H9 (cell line): ENCODE results near the gene WNT3A. TPM values are rescaled to one million over a fixed set of nuclear protein-coding genes. Genes with fewer than 3 reads are reported as not detected.
A peak's percentile ranks its signal among the peaks of the same experiment; 100 is the strongest.

Experiments used
- DNase-seq: peaks from one replicate; pipeline ENCODE4 v3.0.0-alpha.2; 2017
- H2AFZ ChIP-seq: one replicate; pipeline ENCODE4 v1.6.1; 2013; ENCODE audit warnings: mild to moderate bottlenecking, low read length, control low read depth, moderate library complexity
- H2AK5ac ChIP-seq: 2 replicates; pipeline ENCODE4 v1.6.1; 2013; ENCODE audit warnings: low read length, control low read depth, mixed read lengths; ENCODE audit not compliant: insufficient read length
- H2BK120ac ChIP-seq: one replicate; pipeline ENCODE4 v1.6.1; 2013; ENCODE audit warnings: low read depth, mild to moderate bottlenecking, low read length, control low read depth, inconsistent platforms; ENCODE audit not compliant: poor library complexity, severe bottlenecking
- H2BK12ac ChIP-seq: 2 replicates; pipeline ENCODE4 v1.6.1; 2013; ENCODE audit warnings: low read length, control low read depth, mixed read lengths, low read depth; ENCODE audit not compliant: insufficient read length
- H2BK15ac ChIP-seq: 2 replicates; pipeline ENCODE4 v1.6.1; 2013; ENCODE audit warnings: low read depth, low read length, control low read depth
- H2BK20ac ChIP-seq: one replicate; pipeline ENCODE4 v1.6.1; 2013; ENCODE audit warnings: low read depth, mild to moderate bottlenecking, low read length, control low read depth, inconsistent platforms; ENCODE audit not compliant: poor library complexity, severe bottlenecking
- H2BK5ac ChIP-seq: 2 replicates; pipeline ENCODE4 v1.6.1; 2013; ENCODE audit warnings: low read length, control low read depth, mixed read lengths; ENCODE audit not compliant: insufficient read length
- H3K14ac ChIP-seq: 2 replicates; pipeline ENCODE4 v1.6.1; 2013; ENCODE audit warnings: low read length, control low read depth; ENCODE audit not compliant: insufficient read depth
- H3K18ac ChIP-seq: 2 replicates; pipeline ENCODE4 v1.6.1; 2013; ENCODE audit warnings: low read depth, mild to moderate bottlenecking, mixed read lengths, low read length, control low read depth; ENCODE audit not compliant: insufficient read length
- H3K23ac ChIP-seq: 2 replicates; pipeline ENCODE4 v1.6.1; 2013; ENCODE audit warnings: low read length, control low read depth, mixed read lengths, low read depth; ENCODE audit not compliant: insufficient read length
- H3K23me2 ChIP-seq: 2 replicates; pipeline ENCODE4 v1.6.1; 2013; ENCODE audit warnings: low read depth, mild to moderate bottlenecking, mixed read lengths, low read length, control low read depth; ENCODE audit not compliant: insufficient read length, poor library complexity, severe bottlenecking
- H3K27ac ChIP-seq: 2 replicates; pipeline ENCODE4 v1.5.1; 2013; ENCODE audit warnings: low read length, control low read depth, mixed read lengths, low read depth; ENCODE audit not compliant: insufficient read length
- H3K27me3 ChIP-seq: 2 replicates; pipeline ENCODE4 v1.6.1; 2013; ENCODE audit warnings: low read length, control low read depth, inconsistent platforms; ENCODE audit not compliant: insufficient read depth
- H3K4ac ChIP-seq: 2 replicates; pipeline ENCODE4 v1.6.1; 2013; ENCODE audit warnings: low read depth, mild to moderate bottlenecking, control low read depth, inconsistent platforms, low read length, moderate library complexity
- H3K4me1 ChIP-seq: 2 replicates; pipeline ENCODE4 v1.6.1; 2013; ENCODE audit warnings: low read length, control low read depth, inconsistent platforms; ENCODE audit not compliant: insufficient read depth
- H3K4me2 ChIP-seq: 2 replicates; pipeline ENCODE4 v1.6.1; 2013; ENCODE audit warnings: low read length, control low read depth, mixed read lengths; ENCODE audit not compliant: insufficient read length, insufficient read depth
- H3K56ac ChIP-seq: 2 replicates; pipeline ENCODE4 v1.6.1; 2013; ENCODE audit warnings: low read depth, mild to moderate bottlenecking, mixed read lengths, low read length, control low read depth; ENCODE audit not compliant: insufficient read length
- H3K79me1 ChIP-seq: 2 replicates; pipeline ENCODE4 v1.6.1; 2013; ENCODE audit warnings: low read depth, mild to moderate bottlenecking, moderate library complexity, low read length, control low read depth, inconsistent platforms; ENCODE audit not compliant: insufficient read depth, poor library complexity, severe bottlenecking
- H3K79me2 ChIP-seq: 2 replicates; pipeline ENCODE4 v1.6.1; 2013; ENCODE audit warnings: low read length, control low read depth, inconsistent platforms; ENCODE audit not compliant: insufficient read depth
- H3K9ac ChIP-seq: 2 replicates; pipeline ENCODE4 v1.6.1; 2013; ENCODE audit warnings: low read length, control low read depth, mixed read lengths; ENCODE audit not compliant: insufficient read length; ENCODE audit errors: extremely low read depth
- H3K9me3 ChIP-seq: one replicate; pipeline ENCODE4 v1.6.1; 2013; ENCODE audit warnings: low read depth, low read length, inconsistent platforms; ENCODE audit not compliant: control insufficient read depth
- H3T11ph ChIP-seq: one replicate; pipeline ENCODE4 v1.6.1; 2013; ENCODE audit warnings: mild to moderate bottlenecking, low read length, control low read depth, inconsistent platforms
- H4K20me1 ChIP-seq: one replicate; pipeline ENCODE4 v1.6.1; 2013; ENCODE audit not compliant: control insufficient read depth, insufficient read length, insufficient read depth
- H4K5ac ChIP-seq: 2 replicates; pipeline ENCODE4 v1.6.1; 2013; ENCODE audit warnings: low read depth, mild to moderate bottlenecking, mixed read lengths, low read length, control low read depth; ENCODE audit not compliant: insufficient read length
- H4K8ac ChIP-seq: replicated peaks from 2 replicates; pipeline ENCODE4 v1.6.1; 2013; ENCODE audit warnings: low read length, control low read depth, mixed read lengths, low read depth; ENCODE audit not compliant: insufficient read length
- H4K91ac ChIP-seq: 2 replicates; pipeline ENCODE4 v1.6.1; 2013; ENCODE audit warnings: low read depth, mild to moderate bottlenecking, moderate library complexity, mixed read lengths, low read length, control low read depth; ENCODE audit not compliant: insufficient read length
- H3K27ac Mint-ChIP-seq, 3 experiments: 2 replicates in 2 of 3; 3 replicates in 1 of 3; pipeline ENCODE4 v1.8.0; 2020 to 2021; ENCODE audit warnings: mixed read lengths in 3 of 3, mild to moderate bottlenecking in 1 of 3, moderate library complexity in 1 of 3
- H3K27me3 Mint-ChIP-seq: 2 replicates; pipeline ENCODE4 v1.8.0; 2021; ENCODE audit warnings: low read depth, mild to moderate bottlenecking, moderate library complexity, mixed read lengths
- H3K36me3 Mint-ChIP-seq, 3 experiments: 2 replicates in 2 of 3; 3 replicates in 1 of 3; pipeline ENCODE4 v1.8.0; 2020 to 2021; ENCODE audit warnings: low read depth in 3 of 3, mixed read lengths in 3 of 3; ENCODE audit not compliant: insufficient read depth in 1 of 3
- H3K4me1 Mint-ChIP-seq, 2 experiments: 2 replicates each; pipeline ENCODE4 v1.8.0; 2020; ENCODE audit warnings: mixed read lengths in 2 of 2
- H3K4me3 Mint-ChIP-seq, 2 experiments: 2 replicates in 1 of 2; 3 replicates in 1 of 2; pipeline ENCODE4 v1.8.0; 2020 to 2021; ENCODE audit warnings: mild to moderate bottlenecking in 2 of 2, mixed read lengths in 2 of 2, moderate library complexity in 1 of 2
- H3K9me3 Mint-ChIP-seq, 2 experiments: 2 replicates in 1 of 2; 3 replicates in 1 of 2; pipeline ENCODE4 v1.8.0; 2020; ENCODE audit warnings: mild to moderate bottlenecking in 2 of 2, mixed read lengths in 2 of 2, moderate library complexity in 1 of 2
- CTCF ChIP-seq: fragments of 200-600 bp; sonication (generic); conservative IDR thresholded peaks from 3 replicates; pipeline ENCODE4 v1.8.0; 2021; ENCODE audit warnings: antibody characterized with exemption, mild to moderate bottlenecking
- WGBS: extraction: QIAGEN DNeasy Blood & Tissue Kit; methylation state at CpG from one replicate; pipeline ENCODE4 v1.1.7; 2013; ENCODE audit warnings: missing lambda C conversion rate, low lambda C conversion rate, mixed read lengths; ENCODE audit not compliant: insufficient read length; ENCODE audit errors: extremely low coverage; 5-methylcytosine and 5-hydroxymethylcytosine counted together
- total RNA-seq: library from RNA; stranded (reverse); gene quantifications from 2 replicates; pipeline ENCODE4 v1.2.1, GENCODE V29; 2021

The WNT3A gene
- total RNA-seq, 1 experiment from 2014 or later: 0.17 TPM

- H3T11ph ChIP-seq: no peak overlapping the region
- H3K23me2 ChIP-seq: no peaks in the 10 kb centered on the region
- no peak overlapping the region for H4K91ac ChIP-seq
- no peaks in the 10 kb centered on the region for H3K9me3 ChIP-seq
- H2BK15ac ChIP-seq: no peak overlapping the region
- no peaks in the 10 kb centered on the region; the same call in 1 of the 2 replicates for H3K27me3 ChIP-seq
- H3K36me3 Mint-ChIP-seq: no peaks in the 10 kb centered on the region; a peak in 1 of 7 replicates
- peaks cover 0 to 3% of the 10 kb centered on the region in 2 experiments; a peak in 2 of 4 replicates for H3K4me1 Mint-ChIP-seq
- peak; percentile 15 for DNase-seq
- no peak overlapping the region for H3K18ac ChIP-seq
- no peaks in the 10 kb centered on the region for H3K4me1 ChIP-seq
- TF ChIP-seq CTCF: no peak
- H3K56ac ChIP-seq: no peak overlapping the region
- H2BK120ac ChIP-seq: no peak overlapping the region
- H2AFZ ChIP-seq: no peak overlapping the region
- H3K27me3 Mint-ChIP-seq: peaks cover 90% of the 10 kb centered on the region
- H3K4ac ChIP-seq: no peak overlapping the region
- no peak overlapping the region for H2BK12ac ChIP-seq
- no peak overlapping the region for H3K27ac ChIP-seq
- WGBS: no CpG with 5 or more reads among the region's 12 CpGs
- H2BK20ac ChIP-seq: no peak overlapping the region
- H3K79me2 ChIP-seq: no peaks in the 10 kb centered on the region
- peaks cover 4 to 5% of the 10 kb centered on the region in 2 experiments; a peak in 4 of 5 replicates for H3K9me3 Mint-ChIP-seq
- H4K5ac ChIP-seq: no peak overlapping the region
- no peak overlapping the region for H4K8ac ChIP-seq
- H3K14ac ChIP-seq: no peak overlapping the region; the same call in 1 of the 2 replicates
- no peak overlapping the region for H3K4me3 Mint-ChIP-seq
- H3K27ac Mint-ChIP-seq: no peak overlapping the region
- no peak overlapping the region for H3K23ac ChIP-seq
- H3K79me1 ChIP-seq: no peaks in the 10 kb centered on the region
- no peaks in the 10 kb centered on the region for H4K20me1 ChIP-seq
- no peak overlapping the region for H2AK5ac ChIP-seq
- H2BK5ac ChIP-seq: no peak overlapping the region
- H3K4me2 ChIP-seq: no peak overlapping the region
- H3K9ac ChIP-seq: no peak overlapping the region
These were observed 23.8 kb downstream of the WNT3A start for GRCh38 chr1:228030451-228031201.
